Fibroblast of the aortic adventitia (primary cell): Measurements from ENCODE around the gene HERC4. TPM values are rescaled to one million over a fixed set of nuclear protein-coding genes. Genes with fewer than 3 reads are reported as not detected.
A peak's percentile ranks its signal among the peaks of the same experiment; 100 is the strongest.

Experiments used
- DNase-seq: peaks from one replicate; pipeline ENCODE4 v3.0.0-alpha.2; 2010; ENCODE audit warnings: low read depth
- H3K4me3 ChIP-seq: 2 replicates; pipeline ENCODE4 v1.5.1; 2011; ENCODE audit warnings: low read depth, mild to moderate bottlenecking, control low read depth, low read length, moderate library complexity
- CTCF ChIP-seq: IDR thresholded peaks from 2 replicates; pipeline ENCODE4 v1.5.1; 2011; ENCODE audit warnings: mild to moderate bottlenecking, low read length, control low read depth, inconsistent platforms; ENCODE audit not compliant: insufficient read depth
- total RNA-seq: library from RNA; depleted of rRNA; stranded (reverse); fragments of >200 nt; gene quantifications from 2 replicates; pipeline ENCODE4 v1.2.3, GENCODE V29; 2012; ENCODE audit warnings: low replicate concordance

Gene HERC4
- total RNA-seq, 1 donor: 131 TPM

GRCh38 chr10:68095153-68095552 is 20.1 kb upstream of the HERC4 start:
- no peak overlapping the region for H3K4me3 ChIP-seq
- DNase-seq: peak; percentile 52
- no peak for TF ChIP-seq CTCF

GRCh38 chr10:68092512-68092911 is 17.4 kb upstream of the HERC4 start:
- H3K4me3 ChIP-seq: no peak overlapping the region
- DNase-seq: no peak
- TF ChIP-seq CTCF: no peak

GRCh38 chr10:68090586-68090985 is 15.5 kb upstream of the HERC4 start:
- no peak overlapping the region for H3K4me3 ChIP-seq
- DNase-seq: no peak
- no peak for TF ChIP-seq CTCF

GRCh38 chr10:68088740-68089139 is 13.7 kb upstream of the HERC4 start:
- H3K4me3 ChIP-seq: no peak overlapping the region
- DNase-seq: peak; percentile 30
- TF ChIP-seq CTCF: no peak

GRCh38 chr10:68087685-68088401 is 12.8 kb upstream of the HERC4 start:
- DNase-seq: no peak
- no peak for TF ChIP-seq CTCF
- no peak overlapping the region for H3K4me3 ChIP-seq

GRCh38 chr10:68086910-68087684 is 12.0 kb upstream of the HERC4 start:
- no peak for TF ChIP-seq CTCF
- DNase-seq: no peak
- H3K4me3 ChIP-seq: no peak overlapping the region
